Prostate gland (tissue), 2 donors: ENCODE measurements around the gene NKX1-1.
"Not testable (repeated sequence)": the region's sequence is repeated elsewhere in the genome, so short reads cannot be mapped to it uniquely, and the experiment has no call there.

Experiments
- CTCF ChIP-seq, 4 experiments: fragments of 200-600 bp in 2 of 4; fragments of 450-650 bp in 2 of 4; sonication (generic) in 2 of 4; IDR thresholded peaks; 1 replicate in 3 of 4; 2 replicates in 1 of 4; pipeline ENCODE4 v1.5.1; 2016 to 2019; ENCODE audit warnings: antibody characterized with exemption in 4 of 4, mild to moderate bottlenecking in 2 of 4, moderate library complexity in 2 of 4
- POLR2A ChIP-seq: fragments of 450-650 bp; IDR thresholded peaks from one replicate; pipeline ENCODE4 v1.6.1; 2016; ENCODE audit warnings: antibody characterized with exemption, mild to moderate bottlenecking
- POLR2AphosphoS5 ChIP-seq: sonication (generic); formaldehyde crosslinking; IDR thresholded peaks from one replicate; pipeline ENCODE4 v1.6.1; 2017; ENCODE audit warnings: antibody characterized with exemption

DNA sequence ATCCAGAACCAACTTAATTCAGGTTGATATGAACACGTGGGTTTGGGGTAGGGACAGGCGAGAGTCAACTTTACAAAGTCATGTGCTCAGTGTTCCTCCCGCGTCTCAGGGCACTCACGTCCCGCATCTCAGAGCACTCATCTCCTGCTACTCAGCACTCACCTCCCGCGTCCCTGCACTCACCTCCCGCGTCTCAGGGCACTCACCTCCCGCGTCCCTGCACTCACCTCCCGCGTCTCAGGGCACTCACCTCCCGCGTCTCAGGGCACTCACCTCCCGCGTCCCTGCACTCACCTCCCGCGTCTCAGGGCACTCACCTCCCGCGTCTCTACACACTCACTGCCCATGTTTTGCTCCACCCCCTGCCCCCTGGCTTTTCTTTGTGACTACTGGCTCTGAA, 33.7 kb downstream of the NKX1-1 start:
- not testable (repeated sequence) for TF ChIP-seq CTCF (IDR thresholded peaks at IDR 0.05); POLR2A; POLR2AphosphoS5
